ENCODE results near the gene ZNF439. TPM values are rescaled to one million over a fixed set of nuclear protein-coding genes. Genes with fewer than 3 reads are reported as not detected.

Gene ZNF439
- total and polyA plus RNA-seq, 2 of the 8 experiments (the other 6 are each of a cell fraction or from before 2014, with no cell fraction given): 0.09 TPM; not detected in 1

GRCh38 chr19:11833541-11833940 lies 15.0 kb upstream of the ZNF439 start (continued):
- no peak for TF ChIP-seq CHD7 (IDR thresholded peaks at IDR 0.05; ENCODE audit: insufficient replicate concordance, low read length)
- TF ChIP-seq EGR1 (IDR thresholded peaks at IDR 0.05; ENCODE audit: borderline replicate concordance, low read depth, low read length): no peak
- no peak for TF ChIP-seq TAF7 (optimal IDR thresholded peaks at IDR 0.05; ENCODE audit: borderline replicate concordance, low read depth, low read length)
- TF ChIP-seq EZH2 (IDR thresholded peaks at IDR 0.05; ENCODE audit: low read depth, low read length, severe bottlenecking): no peak
- TF ChIP-seq EP300 (IDR thresholded peaks at IDR 0.05; ENCODE audit: borderline replicate concordance in 1 of 2, low read depth in 2 of 2, low read length in 2 of 2): no peak
- no peak for TF ChIP-seq TBP (IDR thresholded peaks at IDR 0.05; ENCODE audit: low read depth, low read length)
- no peak for TF ChIP-seq TCF12 (IDR thresholded peaks at IDR 0.05; ENCODE audit: low read depth, low read length)
- TF ChIP-seq PHF8 (conservative IDR thresholded peaks at IDR 0.05; ENCODE audit: low read depth, low read length): no peak
- no peak for TF ChIP-seq CHD2 (IDR thresholded peaks at IDR 0.05; ENCODE audit: low read length)
- no peak for TF ChIP-seq GABPA (IDR thresholded peaks at IDR 0.05; ENCODE audit: borderline replicate concordance, insufficient read depth, low read length)

Data from H1 (cell line).